AG20443 (cell line): ENCODE measurements around the gene ACACA.
A peak's percentile ranks its signal among the peaks of the same experiment; 100 is the strongest.
"Not testable (repeated sequence)": the region's sequence is repeated elsewhere in the genome, so short reads cannot be mapped to it uniquely, and the experiment has no call there.

Experiments
- DNase-seq: peaks from one replicate; pipeline ENCODE4 v3.0.0; 2012; ENCODE audit warnings: low spot score, mixed read lengths

ACACA gene

DNA sequence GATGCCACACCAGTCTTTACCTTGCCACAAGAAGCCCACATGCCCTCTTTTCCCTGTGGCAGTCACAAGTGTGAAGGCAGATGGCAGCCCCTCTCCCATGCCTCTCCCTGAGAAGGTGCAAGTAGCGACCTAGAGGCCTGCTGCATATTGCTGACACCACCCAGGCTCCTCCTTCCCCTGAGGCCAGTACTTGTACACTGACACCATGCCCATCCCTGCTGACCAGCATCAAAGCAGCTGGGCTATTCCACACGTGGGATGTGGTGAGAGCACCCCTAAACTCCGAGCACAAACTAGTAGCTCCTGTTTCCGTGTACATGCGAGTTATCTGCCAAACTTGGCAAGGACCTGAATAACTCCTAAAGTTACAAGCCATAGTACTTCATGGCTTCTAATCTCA lies 308.5 kb downstream of the ACACA start:
- DNase-seq: no peak

DNA sequence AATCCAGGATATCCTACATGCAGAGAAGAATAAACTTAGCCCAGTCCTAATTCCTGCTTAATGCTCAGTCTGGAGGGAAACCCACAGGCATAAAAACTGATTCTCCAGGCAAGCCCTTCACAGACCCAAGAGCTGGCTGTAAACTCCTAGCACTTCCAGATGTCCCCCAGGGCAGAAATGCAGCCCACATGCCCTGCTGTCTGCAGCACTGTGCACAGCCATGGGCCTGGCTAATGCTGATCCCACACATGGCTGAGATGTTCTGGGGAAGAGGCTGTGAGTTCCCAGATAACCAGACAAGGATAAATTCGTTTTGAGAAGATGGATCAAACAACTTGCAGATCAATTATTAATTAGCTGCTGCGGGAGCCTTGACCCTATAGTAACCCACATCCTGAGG lies 309.5 kb downstream of the ACACA start:
- no peak for DNase-seq

DNA sequence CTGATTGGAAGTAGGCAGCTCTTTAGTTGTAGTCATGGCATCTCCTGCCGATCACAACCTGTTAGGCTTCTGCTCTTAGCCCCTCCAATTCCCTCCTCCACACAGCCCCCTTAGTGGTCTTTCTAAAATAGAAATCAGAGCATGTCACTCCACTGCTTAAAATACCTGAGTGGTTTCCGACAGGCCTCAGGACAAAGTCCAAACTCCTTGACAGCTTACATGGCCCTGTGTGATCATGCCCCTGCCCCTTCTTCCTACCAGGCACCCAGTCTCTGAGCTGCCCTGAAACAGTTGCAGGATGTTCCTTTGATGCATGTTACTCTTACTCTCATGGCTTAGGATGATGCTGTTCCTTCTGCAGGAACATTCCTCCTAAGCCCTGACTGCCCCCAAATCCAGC lies 310.6 kb downstream of the ACACA start:
- DNase-seq: no peak

DNA sequence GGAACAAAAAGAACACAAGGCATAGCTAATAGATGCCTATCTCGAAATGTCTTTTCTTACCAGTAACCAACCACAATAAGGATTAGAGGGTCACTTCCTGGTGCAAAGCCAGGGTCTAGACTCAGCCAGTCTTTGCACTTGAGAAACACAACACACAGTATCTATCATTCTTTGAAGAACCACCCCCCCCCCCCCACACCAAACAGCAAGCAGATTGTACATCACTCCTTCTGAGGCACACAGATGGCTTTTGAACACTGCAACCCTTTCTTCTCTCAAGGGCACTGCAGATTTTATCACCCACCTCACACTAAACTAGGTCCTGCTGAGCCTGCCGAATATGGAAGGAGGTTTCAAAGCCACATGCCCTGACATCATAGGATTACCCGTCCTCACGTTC lies 312.2 kb downstream of the ACACA start:
- no peak for DNase-seq

DNA sequence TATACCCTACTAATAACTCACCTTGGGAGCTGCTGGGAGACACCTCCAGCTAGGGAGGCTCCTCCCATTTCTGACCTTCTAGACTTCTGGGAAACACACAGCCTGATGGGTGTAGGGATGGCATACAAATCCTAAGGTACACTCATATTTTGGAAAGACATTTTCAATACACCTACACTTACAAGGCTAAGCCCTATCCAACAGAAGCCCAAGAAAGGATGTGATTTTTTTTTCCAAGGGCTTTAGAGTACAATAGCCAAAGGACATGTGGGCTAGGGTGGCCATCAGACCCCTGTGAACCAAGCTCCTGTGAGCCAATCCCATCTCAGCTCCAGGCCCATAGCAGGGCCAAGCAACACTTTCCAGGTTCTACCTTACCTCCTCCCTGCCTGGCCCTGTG lies 313.9 kb downstream of the ACACA start:
- no peak for DNase-seq

DNA sequence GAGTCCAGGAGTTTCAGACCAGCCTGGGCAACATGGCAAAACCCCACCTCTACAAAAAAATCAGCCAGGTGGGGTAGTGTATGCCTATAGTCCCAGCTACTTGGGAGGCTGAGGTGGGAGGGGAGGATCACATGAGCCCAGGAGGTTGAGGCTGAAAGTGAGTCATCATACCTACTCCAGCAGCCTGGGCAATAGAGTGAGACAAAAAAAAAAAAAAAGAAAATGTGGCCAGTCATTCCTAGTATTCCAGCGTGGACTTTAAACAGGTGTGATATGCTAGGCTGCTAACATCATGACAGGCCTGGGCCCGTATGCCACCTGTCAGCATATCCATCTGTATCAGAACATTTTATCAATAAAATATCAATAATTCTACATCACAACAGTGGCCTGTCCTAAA lies 314.6 kb downstream of the ACACA start:
- no peak for DNase-seq

DNA sequence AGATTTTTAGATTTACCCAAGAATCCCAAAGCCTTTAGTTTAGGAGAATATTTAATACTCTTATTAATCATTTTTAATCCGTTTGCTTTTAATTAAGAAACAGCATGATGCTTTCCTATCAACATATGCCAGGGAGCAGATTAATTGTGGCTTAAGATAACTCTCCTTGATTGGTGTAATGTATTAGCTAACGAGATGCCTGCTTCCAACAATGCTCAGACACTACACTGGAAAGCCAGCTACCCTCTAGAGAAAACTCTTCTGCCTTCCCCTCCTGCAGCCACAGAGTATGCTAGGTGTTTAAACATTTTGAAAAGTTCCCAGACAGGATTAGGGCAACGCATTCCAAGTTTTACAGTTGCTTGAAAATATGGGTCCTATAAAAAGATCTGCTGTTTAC lies 315.7 kb downstream of the ACACA start:
- DNase-seq: no peak

DNA sequence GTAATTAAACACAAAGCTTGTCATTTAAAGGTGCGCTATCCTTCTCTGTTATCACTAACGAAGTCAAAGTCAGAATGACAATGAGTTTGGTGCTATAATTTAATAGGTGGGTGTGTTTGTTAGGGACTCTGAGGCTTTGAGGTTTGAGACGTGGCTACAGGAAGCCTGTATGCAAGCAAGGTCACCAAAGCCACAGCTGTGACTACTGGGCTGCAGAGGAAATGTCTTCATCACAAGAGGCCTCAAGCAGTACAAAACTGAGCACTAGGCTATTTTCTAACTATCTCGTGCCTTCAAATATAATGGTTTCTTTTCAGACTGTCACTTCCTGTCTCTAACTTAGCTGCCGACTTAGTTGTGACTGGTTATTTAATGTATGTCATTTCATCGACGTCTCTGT lies 316.7 kb downstream of the ACACA start:
- no peak for DNase-seq

DNA sequence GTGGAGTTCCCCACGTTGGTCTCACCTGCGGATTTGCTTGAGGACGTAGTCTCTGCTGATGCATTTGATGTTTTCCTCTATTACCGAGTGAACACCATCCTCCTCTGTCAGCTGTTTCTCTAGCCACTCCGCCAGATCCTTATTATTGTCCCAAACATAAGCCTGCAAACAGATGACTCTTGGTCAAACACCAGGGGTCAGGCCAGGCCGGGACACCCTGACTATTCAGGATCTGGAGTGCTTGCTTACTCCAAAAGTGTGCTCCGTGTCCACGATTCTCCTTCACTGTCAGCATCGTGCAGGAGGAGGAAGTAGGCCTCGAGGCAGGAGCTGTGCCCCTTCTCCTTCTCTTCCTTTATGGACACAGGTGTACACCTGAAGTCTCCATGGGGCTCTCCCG lies 317.7 kb downstream of the ACACA start:
- DNase-seq: no peak

DNA sequence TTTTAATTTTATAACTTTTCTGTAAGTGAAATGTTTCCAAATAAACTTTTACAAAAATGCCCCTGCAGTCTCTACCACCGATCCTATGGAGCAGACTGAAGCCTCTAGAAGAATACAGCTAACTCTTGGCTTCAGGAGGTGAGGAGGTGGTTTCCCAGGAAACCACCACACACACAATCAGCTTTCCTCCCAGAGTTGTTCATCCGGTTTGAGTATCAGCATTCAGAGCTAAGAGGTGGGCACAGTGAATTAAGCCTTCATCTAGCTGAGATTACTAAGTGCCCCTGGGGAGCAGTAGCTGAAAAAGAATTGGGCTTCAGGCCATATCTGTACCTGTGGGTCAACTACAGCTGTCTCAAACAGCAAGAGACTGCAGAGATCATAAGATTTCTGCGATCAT lies 318.2 kb downstream of the ACACA start:
- no peak for DNase-seq

DNA sequence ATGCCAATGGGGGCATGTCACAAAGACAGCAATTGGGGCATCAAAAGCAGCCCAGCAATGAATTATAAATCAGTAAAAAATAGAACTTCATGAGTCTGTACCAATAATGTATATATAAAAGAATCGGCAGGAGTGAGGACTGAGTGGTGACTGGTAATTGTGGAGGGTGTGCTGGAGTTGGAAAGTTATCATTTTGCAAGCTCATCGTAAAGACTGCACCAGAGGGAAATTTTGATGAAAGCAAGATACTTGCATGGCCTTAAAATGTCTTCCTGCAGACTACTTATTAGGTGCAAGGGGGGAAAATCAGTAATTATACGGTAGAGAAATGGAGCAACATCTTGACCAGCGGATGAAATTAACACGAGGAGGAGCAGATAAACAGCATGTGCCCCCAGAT lies 319.0 kb downstream of the ACACA start:
- no peak for DNase-seq

DNA sequence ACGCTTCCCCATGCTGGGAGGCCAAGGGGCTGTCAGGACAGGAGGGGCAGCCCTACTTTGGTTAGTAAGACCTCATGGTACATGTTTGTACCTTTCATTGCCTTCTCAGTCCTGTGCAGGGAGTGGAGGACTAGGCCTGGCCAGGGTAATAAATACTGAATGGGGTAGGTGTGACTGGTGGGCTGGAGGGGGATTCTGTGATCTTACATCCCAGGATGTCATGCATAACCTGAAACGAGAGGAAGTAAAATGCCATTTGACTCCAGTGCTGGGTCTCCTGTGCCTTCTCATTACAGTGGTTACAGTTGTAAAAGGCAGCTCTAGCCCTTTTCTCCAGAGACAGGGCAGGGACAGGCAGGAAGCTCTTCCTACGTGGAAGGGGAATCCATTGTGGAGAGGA lies 319.7 kb downstream of the ACACA start:
- no peak for DNase-seq

DNA sequence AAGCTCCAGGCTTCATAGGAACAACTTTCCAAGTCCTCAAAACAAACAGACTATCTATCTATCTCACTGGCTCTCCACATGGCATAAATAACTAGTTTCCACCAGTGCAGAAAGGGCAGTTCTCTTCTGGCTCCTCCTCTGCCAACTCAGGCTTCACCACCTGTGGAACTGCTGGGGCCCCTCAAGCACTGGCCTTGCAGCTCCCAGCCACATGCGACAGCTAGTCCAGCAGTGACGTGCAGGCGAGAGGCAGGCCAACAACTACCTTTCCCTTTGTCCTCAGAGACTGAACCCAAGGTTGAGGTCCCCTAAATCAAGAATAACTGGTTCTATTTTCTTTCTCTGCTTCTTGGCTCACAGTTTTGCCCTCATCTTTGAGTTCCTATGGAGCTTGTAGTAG lies 320.3 kb downstream of the ACACA start:
- no peak for DNase-seq

DNA sequence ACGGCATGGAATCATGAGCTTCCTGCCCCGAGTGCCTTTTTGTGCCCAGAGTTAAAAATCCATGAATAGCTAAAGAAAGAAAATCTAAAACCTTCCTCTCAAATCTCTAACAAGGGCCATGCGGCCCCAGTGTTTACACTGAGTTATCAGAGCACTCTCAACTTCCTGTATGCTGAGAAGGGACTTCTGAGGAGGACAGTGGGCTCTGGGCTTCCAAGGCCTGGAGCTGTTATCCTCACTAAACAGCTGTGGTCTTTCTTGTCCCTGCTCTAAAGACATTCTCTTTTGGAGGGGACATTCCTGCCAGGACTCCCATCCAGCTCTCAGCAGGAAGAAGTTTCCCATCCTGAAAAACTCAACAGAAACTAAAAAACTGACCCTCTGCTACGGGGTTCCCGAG lies 322.3 kb downstream of the ACACA start:
- DNase-seq: no peak

DNA sequence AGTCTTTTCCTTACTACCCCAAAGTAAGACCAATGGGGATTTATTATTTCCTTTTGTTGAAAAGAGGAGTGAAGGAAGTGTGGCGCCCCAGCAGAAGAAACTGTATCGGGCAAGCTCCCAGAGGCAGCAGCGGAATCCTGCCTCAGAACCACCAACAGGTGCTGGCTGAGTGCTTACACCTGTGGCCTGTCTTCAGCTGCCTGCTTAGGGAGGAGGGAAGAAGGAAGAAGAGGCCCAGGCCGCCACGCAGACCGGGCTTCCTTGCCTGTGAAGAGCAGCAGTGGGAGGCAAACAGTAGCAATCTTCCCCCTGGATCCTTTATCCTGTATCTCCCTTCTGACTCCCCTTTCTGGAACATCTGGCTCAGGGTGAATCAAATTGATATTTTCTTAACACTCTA lies 323.2 kb downstream of the ACACA start:
- DNase-seq: no peak

DNA sequence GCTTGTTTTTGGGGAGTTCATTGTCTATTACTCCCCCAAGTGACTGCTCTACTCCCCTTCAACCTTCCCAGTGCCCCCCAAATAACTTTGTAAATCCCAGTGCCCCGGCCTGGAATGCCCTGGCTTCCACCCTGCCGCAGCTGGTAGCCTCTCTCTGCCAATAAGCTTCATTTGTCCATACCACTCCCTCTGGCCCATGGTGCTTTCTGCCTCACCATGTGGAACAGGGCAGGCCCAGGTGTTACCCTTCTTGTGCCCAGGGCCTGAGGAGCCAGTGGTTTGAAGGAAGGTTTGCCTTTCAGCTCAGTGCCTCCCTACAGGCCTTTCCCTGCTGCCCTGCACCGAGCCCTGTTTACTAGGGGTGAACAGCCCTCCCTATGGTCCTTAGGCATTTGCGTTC lies 323.7 kb downstream of the ACACA start:
- DNase-seq: no peak

DNA sequence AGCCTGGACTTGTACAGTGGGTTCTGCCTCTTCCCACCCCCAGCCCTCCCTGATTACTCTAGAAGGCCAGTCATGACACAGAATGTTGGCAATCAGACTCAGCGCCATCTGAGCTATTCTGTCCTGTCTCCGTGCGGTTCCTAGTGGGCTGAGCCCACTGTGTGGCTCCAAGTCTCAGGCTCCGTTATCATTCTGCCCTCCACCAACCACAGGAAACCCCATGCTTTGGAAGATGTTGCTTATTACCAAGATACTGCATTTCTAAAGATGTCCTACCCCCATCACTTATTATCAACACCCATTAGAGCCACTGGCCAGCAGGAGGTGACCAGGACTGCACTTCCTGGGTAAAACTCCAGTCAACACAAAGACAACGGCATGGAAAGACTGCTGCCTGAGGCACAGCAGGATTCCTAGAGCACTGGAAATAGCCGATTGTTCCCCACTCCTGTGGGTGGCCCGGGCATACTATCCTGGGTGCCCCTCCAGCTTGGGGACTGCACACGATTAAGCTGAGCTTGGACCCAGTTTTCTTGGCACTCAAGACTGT lies 324.2 kb downstream of the ACACA start:
- no peak for DNase-seq

DNA sequence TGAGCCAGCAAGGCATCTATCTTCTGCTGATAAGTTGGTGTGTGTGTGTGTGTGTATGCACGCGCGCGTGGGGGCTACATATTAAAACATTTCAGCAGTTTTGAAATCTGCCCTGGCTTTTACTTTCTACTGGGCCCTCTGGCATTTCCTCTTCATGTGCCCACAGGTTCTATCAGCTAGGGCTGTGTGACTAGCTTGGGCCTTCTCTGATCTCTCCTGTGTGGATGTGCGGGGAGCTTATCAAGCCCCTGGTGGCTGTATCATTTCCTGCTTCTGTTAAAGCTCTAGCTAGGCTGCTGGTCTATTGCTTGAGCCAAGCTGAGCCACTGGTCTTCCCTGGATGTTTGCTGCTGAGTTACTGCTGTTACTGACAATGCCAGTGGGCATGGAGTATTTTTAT lies 325.3 kb downstream of the ACACA start:
- DNase-seq: no peak

DNA sequence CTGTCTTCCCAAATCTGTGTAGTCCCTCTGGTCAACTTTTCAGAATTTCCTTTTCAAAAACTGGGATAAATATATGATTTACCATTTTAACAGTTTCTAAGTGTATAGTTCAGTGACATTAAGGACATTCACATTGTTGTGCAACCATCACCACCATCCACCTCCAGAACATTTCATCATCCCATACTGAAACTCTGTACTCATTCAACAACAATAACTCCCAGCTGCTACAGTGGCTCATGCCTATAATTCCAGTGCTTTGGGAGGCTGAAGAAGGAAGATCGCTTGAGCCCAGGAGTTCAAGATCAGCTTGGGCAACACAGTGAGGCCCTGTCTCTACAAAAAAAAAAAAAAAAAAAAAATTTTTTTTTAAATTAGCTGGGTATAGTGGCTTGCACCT lies 326.9 kb downstream of the ACACA start:
- DNase-seq: no peak

DNA sequence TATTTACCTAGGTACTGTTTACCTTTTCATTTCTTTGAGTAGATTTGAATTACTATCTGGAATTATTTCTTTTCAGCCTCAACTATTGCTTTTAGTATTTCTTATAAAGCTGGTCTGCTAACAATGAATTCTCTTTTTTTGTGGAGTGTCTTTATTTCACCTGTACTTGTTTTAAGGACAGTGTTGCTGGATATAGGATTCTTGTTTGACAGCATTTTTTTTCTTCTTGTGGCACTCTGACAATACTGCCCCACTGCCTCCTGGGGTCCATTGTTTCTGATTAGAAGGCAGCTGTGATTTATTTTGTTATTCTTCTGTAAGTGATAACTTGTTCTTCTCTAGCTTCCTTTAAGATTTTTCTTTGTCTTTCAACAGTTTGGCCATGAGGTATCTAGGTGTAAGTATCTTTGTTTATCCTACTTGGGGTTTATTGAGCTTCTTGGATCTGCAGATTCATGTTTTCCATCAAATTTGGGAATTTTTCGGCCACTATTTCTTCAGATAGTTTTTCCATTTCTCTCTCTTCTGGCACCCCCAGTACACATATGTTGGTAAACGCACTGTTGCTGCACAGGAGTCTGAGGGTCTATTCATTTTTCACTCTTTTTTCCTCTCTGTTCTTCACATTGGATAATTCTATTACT lies 327.4 kb downstream of the ACACA start:
- DNase-seq: no peak

DNA sequence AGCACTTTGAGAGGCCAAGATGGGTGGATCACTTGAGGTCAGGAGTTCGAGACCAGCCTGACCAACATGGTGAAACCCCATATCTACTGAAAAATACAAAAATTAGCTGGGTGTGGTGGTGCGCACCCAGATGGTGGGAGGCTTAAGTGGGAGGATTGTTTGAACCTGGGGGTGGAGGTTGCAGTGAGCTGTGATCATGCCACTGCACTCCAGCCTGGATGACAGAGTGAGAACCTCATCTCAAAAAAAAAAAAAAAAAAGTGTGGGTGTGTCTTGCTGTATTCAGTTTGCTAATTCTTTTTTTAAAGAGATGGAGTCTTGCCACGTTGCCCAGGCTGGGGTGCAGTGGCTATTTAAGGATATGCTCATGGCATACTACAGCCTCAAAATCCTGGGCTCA lies 333.2 kb downstream of the ACACA start:
- not testable (repeated sequence) for DNase-seq

DNA sequence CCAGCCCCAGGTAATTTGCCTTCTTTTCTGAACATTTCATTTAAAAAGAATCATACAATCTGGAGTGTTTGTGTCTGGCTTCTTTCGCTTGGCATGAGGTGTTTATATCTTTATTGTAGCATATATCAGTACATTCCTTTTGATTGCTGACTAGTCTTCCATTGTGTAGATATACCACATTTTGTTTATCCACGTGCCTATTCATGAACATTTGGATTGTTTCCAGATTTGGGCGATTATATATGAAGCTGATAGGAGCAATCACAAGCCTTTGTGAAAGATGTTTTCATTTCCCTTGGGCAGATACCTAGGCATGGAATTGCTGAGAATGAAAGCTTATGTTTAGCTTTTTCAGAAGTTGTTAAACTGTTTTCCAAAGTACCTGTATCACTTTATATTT lies 337.5 kb downstream of the ACACA start:
- no peak for DNase-seq

DNA sequence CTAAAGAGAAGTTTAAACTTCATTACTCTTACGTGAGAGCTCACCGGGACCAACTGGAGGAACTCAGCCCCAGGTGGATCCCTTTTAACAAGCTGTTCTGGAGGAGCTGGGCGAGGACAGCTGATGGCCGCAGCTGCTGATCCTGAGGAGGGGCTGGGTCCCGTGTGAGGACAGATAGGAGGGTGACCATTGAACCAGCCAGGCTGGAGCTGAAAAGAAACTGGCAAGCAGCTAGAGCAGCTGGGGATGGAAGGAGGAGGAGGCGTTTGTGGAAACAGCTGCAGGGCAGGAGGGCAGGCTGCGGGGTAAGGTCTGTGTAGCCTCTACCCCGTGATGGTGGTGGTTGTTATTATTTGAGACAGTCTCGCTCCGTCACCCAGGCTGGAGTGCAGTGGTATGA lies 338.4 kb downstream of the ACACA start:
- DNase-seq: no peak

DNA sequence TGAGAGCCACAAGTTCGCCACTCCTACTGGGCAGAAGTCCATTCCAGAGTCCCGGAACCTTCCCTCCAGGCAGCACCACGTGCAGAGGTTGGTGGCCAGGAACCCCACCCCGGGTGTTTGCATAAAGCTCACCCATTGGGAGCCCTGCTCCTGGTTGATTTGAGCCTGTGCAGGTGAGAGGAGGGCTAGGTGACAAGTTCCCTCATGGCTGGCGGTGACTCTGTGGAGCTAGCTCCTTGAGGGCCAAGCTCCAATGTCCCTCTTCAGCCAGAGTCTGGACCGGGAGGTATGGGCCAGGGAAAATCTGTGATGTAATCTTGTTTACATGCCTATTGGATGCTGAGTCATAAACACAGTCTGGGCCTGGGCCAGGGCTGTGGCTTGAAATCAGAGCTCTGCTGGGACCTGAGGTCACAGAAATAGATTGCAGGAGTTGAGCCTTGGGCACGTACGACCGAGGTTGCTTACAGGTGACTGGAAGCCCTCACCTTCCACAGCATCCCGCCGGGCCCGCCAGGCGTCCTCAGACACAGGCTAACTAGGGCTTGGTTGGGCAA lies 339.0 kb downstream of the ACACA start:
- peak; percentile 90 for DNase-seq
